DND-41 (cell line): ENCODE measurements around the gene TMEM132D.

Source experiments
- ATAC-seq: fragments of 200-7000 bp; cut with Tn5 transposase; 3 replicates; pipeline ENCODE4 v1.9.1; 2021; ENCODE audit warnings: low read depth; ENCODE audit not compliant: insufficient read depth
- DNase-seq: peaks from one replicate; pipeline ENCODE4 v3.0.0-alpha.2; 2020
- H2AFZ ChIP-seq: 2 replicates; pipeline ENCODE4 v1.6.0; 2012; ENCODE audit warnings: low read depth, low read length
- H3K27ac ChIP-seq: 2 replicates; pipeline ENCODE4 v1.5.1; 2012; ENCODE audit warnings: low read length, inconsistent platforms
- H3K27me3 ChIP-seq: fragments of 200-600 bp; sonication (generic); 2 replicates; pipeline ENCODE4 v1.6.0; 2012; ENCODE audit warnings: low read length, mild to moderate bottlenecking, inconsistent platforms; ENCODE audit not compliant: insufficient read depth, poor library complexity
- H3K36me3 ChIP-seq: 2 replicates; pipeline ENCODE4 v1.5.1; 2012; ENCODE audit warnings: low read length, inconsistent platforms; ENCODE audit not compliant: insufficient read depth
- H3K4me1 ChIP-seq: 2 replicates; pipeline ENCODE4 v1.5.1; 2012; ENCODE audit warnings: mild to moderate bottlenecking, low read length; ENCODE audit not compliant: insufficient read depth
- H3K4me2 ChIP-seq: 2 replicates; pipeline ENCODE4 v1.6.0; 2012; ENCODE audit warnings: mild to moderate bottlenecking, moderate library complexity, low read length, inconsistent platforms; ENCODE audit not compliant: insufficient read depth
- H3K4me3 ChIP-seq, 2 experiments: fragments of 200-600 bp in 1 of 2; shearing (Covaris generic) in 1 of 2; 2 replicates each; pipeline ENCODE4 v1.5.1; 2012 to 2016; ENCODE audit warnings: inconsistent platforms in 2 of 2, low read length in 2 of 2, mild to moderate bottlenecking in 2 of 2, low read depth in 1 of 2, moderate library complexity in 1 of 2
- H3K79me2 ChIP-seq: 2 replicates; pipeline ENCODE4 v1.6.0; 2012; ENCODE audit warnings: low read length, inconsistent platforms; ENCODE audit not compliant: insufficient read depth
- H3K9ac ChIP-seq: 2 replicates; pipeline ENCODE4 v1.6.0; 2012; ENCODE audit warnings: low read depth, mild to moderate bottlenecking, inconsistent platforms, low read length, moderate library complexity
- H3K9me3 ChIP-seq: 2 replicates; pipeline ENCODE4 v1.5.1; 2012; ENCODE audit warnings: low read length, moderate library complexity, mild to moderate bottlenecking, inconsistent platforms; ENCODE audit not compliant: insufficient read depth, severe bottlenecking
- H4K20me1 ChIP-seq: 2 replicates; pipeline ENCODE4 v1.6.0; 2012; ENCODE audit warnings: low read length; ENCODE audit not compliant: insufficient read depth
- EZH2 ChIP-seq: IDR thresholded peaks from 3 replicates; pipeline ENCODE4 v1.6.1; 2012; ENCODE audit warnings: borderline replicate concordance, low read depth, mild to moderate bottlenecking, moderate library complexity, low read length, inconsistent platforms; ENCODE audit not compliant: severe bottlenecking
- TF ChIP-seq, protein P1 (sequence below): IDR thresholded peaks from 2 replicates; pipeline ENCODE4 v1.5.1; 2012; ENCODE audit warnings: borderline replicate concordance, low read length, moderate library complexity, mild to moderate bottlenecking; ENCODE audit not compliant: poor library complexity, severe bottlenecking; ENCODE audit errors: extremely low read depth

The TMEM132D gene

GRCh38 chr12:129729170-129729569, 174.7 kb downstream of the TMEM132D start:
- peaks cover 2% of the 10 kb centered on the region for H3K9me3 ChIP-seq
- DNase-seq (no peak), ATAC-seq (no peak)
- H3K27me3 ChIP-seq, result no peaks in the 10 kb centered on the region
- no peak overlapping the region for H3K4me3 ChIP-seq
- no peaks in the 10 kb centered on the region for H3K36me3 ChIP-seq
- no peaks in the 10 kb centered on the region for H3K4me1 ChIP-seq
- no peak overlapping the region for H2AFZ ChIP-seq
- H3K79me2 ChIP-seq, result no peaks in the 10 kb centered on the region
- no peak overlapping the region for H3K9ac ChIP-seq
- H4K20me1 ChIP-seq, result no peaks in the 10 kb centered on the region
- no peak overlapping the region for H3K27ac ChIP-seq
- TF ChIP-seq, protein P1, sequence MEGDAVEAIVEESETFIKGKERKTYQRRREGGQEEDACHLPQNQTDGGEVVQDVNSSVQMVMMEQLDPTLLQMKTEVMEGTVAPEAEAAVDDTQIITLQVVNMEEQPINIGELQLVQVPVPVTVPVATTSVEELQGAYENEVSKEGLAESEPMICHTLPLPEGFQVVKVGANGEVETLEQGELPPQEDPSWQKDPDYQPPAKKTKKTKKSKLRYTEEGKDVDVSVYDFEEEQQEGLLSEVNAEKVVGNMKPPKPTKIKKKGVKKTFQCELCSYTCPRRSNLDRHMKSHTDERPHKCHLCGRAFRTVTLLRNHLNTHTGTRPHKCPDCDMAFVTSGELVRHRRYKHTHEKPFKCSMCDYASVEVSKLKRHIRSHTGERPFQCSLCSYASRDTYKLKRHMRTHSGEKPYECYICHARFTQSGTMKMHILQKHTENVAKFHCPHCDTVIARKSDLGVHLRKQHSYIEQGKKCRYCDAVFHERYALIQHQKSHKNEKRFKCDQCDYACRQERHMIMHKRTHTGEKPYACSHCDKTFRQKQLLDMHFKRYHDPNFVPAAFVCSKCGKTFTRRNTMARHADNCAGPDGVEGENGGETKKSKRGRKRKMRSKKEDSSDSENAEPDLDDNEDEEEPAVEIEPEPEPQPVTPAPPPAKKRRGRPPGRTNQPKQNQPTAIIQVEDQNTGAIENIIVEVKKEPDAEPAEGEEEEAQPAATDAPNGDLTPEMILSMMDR, result no peak
- no peak for TF ChIP-seq EZH2
- H3K4me2 ChIP-seq, result no peak overlapping the region

- H3K9ac ChIP-seq, result no peak overlapping the region
- no peaks in the 10 kb centered on the region for H3K79me2 ChIP-seq
- H4K20me1 ChIP-seq, result no peaks in the 10 kb centered on the region
- no peak overlapping the region for H3K27ac ChIP-seq
- DNase-seq (no peak), ATAC-seq (no peak)
- no peaks in the 10 kb centered on the region for H3K4me1 ChIP-seq
- no peaks in the 10 kb centered on the region for H3K27me3 ChIP-seq
- TF ChIP-seq, protein P1, result no peak
- no peak for TF ChIP-seq EZH2
- no peak overlapping the region for H2AFZ ChIP-seq
- H3K4me2 ChIP-seq, result no peak overlapping the region
- H3K9me3 ChIP-seq, result no peaks in the 10 kb centered on the region
- H3K4me3 ChIP-seq, result no peak overlapping the region
- H3K36me3 ChIP-seq, result no peaks in the 10 kb centered on the region
Measured at GRCh38 chr12:129727100-129727499, 176.7 kb downstream of the TMEM132D start.

DNA sequence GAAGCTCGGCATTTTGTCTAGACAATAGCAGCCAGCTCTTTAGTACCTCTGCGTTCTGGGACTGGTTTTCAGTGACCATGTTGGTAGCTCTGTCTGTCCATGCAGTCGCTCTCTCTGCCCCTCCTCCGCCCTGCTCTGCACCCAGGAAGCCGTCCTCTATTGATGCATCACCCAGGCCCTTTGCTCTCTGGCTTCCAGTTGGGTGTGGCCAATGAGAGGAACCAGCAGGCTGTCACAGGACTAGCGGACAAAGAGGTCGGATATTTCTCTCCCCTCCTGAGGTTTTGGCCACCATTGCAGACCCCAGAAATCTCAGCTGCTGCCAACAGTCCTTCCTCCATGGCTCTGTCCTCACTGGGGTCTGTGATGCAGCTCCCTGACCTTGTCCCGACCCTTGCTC, 180.6 kb downstream of the TMEM132D start:
- H3K79me2 ChIP-seq, result no peaks in the 10 kb centered on the region
- no peak for TF ChIP-seq EZH2
- TF ChIP-seq, protein P1, result no peak
- H3K4me1 ChIP-seq, result no peaks in the 10 kb centered on the region
- no peaks in the 10 kb centered on the region for H3K27me3 ChIP-seq
- H3K9ac ChIP-seq, result no peak overlapping the region
- no peak overlapping the region for H3K27ac ChIP-seq
- H3K4me2 ChIP-seq, result no peak overlapping the region
- H2AFZ ChIP-seq, result no peak overlapping the region
- no peak for ATAC-seq
- H3K9me3 ChIP-seq, result peaks cover 4% of the 10 kb centered on the region
- DNase-seq, result no peak
- H3K4me3 ChIP-seq, result no peak overlapping the region
- H3K36me3 ChIP-seq, result no peaks in the 10 kb centered on the region
- no peaks in the 10 kb centered on the region for H4K20me1 ChIP-seq

- no peak overlapping the region for H2AFZ ChIP-seq
- ATAC-seq (no peak), DNase-seq (no peak)
- no peaks in the 10 kb centered on the region for H3K4me1 ChIP-seq
- H3K4me3 ChIP-seq, result no peak overlapping the region
- H3K27me3 ChIP-seq, result no peaks in the 10 kb centered on the region
- H3K36me3 ChIP-seq, result no peaks in the 10 kb centered on the region
- TF ChIP-seq EZH2, result no peak
- TF ChIP-seq, protein P1, result no peak
- H3K4me2 ChIP-seq, result no peak overlapping the region
- H3K79me2 ChIP-seq, result no peaks in the 10 kb centered on the region
- no peak overlapping the region for H3K27ac ChIP-seq
- peaks cover 4% of the 10 kb centered on the region for H3K9me3 ChIP-seq
- no peak overlapping the region for H3K9ac ChIP-seq
- H4K20me1 ChIP-seq, result no peaks in the 10 kb centered on the region
Measured at GRCh38 chr12:129720618-129721017, 183.2 kb downstream of the TMEM132D start.
